ENCODE measurements around the gene GPR18. TPM values are rescaled to one million over a fixed set of nuclear protein-coding genes. Genes with fewer than 3 reads are reported as not detected.
"Not testable (repeated sequence)": the region's sequence is repeated elsewhere in the genome, so short reads cannot be mapped to it uniquely, and the experiment has no call there.

Gene GPR18
- total RNA-seq, 1 donor from 2014 or later, result 2.9 TPM

DNA sequence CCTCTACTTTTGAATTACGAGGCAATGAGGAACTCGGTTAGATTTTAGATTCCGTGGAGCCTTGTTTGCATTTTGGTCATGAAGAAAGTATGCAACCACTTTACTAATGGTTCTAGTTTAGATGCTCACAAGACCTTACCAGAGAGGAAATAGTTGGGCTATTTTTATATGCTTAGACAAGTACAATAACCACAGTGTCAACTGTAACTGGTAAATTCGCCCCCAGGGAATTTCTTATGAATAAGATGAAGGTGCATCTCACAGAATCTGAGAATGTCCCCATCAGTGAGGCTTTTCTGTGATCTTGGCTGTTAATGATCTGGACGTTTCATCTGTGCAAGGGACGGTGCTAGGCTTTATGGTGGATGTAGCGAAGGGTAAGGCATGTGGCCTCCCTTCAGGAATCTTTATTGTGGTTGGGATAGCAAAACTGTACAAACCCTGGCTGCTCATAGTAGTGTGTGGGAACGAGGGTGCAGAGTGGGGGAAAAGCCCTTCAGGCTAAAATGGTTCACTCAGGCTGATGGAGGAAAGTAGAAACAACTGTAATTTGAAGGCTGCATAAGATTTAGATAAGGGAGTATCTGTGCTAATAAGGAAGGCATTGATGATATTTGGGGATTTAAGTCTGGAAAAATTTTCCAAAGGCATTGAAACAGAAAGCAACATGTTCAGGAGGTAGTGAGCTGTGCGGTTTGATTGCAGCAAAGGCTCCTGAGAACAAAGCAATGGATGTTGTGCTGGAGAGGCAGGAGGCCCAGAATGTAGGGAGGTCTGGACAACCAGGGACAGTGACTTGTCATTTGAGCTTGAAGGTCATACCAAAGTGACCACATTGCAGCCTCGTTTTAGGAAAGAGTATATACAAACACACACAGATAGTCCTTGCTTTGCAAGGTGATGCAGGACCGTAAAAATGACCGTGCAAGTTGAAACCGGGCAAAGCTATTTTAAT, 29.2 kb downstream of the GPR18 start:
- DNase-seq (ENCODE audit: low spot score), result peak; percentile 27

GRCh38 chr13:99227909-99228688, 30.1 kb downstream of the GPR18 start:
- DNase-seq (ENCODE audit: low spot score), result no peak

- DNase-seq (ENCODE audit: low spot score), result no peak
Measured at GRCh38 chr13:99227331-99227900, 30.8 kb downstream of the GPR18 start.

- DNase-seq (ENCODE audit: low spot score), result no peak
Measured at GRCh38 chr13:99226513-99226912, 31.7 kb downstream of the GPR18 start.

- DNase-seq (ENCODE audit: low spot score), result no peak
Measured at GRCh38 chr13:99225078-99225477, 33.1 kb downstream of the GPR18 start.

GRCh38 chr13:99224021-99224420, 34.2 kb downstream of the GPR18 start:
- DNase-seq (ENCODE audit: low spot score), result no peak

DNA sequence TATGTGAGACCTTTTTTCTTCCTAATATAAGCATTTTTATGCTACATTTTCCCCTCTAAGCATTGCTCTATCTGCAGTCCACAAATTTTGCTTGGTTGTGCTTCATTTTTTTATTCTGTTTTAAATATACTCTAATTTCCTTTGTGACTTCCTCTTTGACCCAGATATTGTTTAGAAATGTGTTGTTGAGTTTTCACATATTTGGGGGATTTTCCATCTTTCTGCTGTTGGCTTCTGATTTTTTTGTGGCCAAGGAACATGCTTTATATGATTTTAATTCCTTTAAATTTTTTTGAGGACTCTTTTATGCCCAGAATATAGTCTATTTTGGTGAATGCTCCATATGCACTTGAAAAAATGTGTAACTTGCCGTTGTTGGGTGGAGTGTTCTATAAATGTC, 34.6 kb downstream of the GPR18 start:
- no peak for DNase-seq (ENCODE audit: low spot score)

GRCh38 chr13:99221567-99222239, 36.5 kb downstream of the GPR18 start:
- DNase-seq (ENCODE audit: low spot score), result no peak

DNA sequence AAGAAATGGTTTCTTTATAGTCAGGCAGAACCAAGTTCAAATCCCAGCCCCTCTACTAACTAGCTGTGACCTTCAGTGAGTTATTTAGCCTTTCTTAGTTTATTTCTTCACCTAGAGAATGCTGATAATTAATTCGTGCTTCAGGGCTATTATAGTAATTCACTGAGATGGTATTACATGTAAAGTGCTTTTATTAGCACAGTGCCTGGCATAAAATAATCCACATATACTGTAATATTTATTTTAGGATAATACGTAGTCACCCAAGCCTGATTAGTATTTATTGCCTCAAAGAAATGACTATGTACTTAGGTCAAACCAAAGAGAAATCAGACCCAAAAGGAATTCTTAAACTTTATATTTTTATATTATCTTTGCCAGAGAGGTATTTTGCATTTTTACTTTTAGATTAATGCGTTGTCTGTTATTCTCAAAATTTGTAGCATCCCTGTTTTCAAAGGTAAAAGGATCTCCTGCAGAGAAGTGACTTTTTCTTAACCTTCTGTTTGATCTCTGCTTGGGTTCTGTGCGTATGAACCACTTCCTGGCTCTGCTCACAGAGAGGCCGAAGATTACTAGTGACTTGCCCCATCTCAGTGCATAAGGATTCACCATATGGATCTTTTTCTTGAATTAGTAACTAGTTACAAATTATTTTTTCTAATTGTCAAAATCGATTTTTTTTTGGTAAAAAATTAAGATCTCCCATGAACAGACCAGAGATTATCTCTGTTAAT, 37.8 kb downstream of the GPR18 start:
- no peak for DNase-seq (ENCODE audit: low spot score)

GRCh38 chr13:99218969-99219368, 39.2 kb downstream of the GPR18 start:
- no peak for DNase-seq (ENCODE audit: low spot score)

DNA sequence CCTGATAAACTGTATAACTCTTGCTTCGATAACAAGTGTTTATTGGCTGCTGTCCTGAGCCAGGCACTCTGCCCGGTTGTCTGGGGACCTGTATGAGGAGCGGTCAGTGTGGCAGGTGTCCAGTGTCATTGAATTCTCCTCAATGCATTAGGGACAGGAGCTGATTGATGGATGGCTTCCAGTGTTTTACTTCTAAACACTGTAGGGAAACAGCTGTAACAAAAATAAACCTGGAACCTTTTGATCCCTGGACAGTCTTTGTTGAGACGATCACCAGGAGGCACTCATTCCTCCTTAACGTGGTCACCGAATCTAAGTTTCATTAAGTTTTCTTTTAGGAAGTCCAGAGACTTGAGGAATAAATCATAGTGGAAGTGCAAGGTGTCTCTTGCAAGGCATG, 39.6 kb downstream of the GPR18 start:
- DNase-seq (ENCODE audit: low spot score), result no peak

DNA sequence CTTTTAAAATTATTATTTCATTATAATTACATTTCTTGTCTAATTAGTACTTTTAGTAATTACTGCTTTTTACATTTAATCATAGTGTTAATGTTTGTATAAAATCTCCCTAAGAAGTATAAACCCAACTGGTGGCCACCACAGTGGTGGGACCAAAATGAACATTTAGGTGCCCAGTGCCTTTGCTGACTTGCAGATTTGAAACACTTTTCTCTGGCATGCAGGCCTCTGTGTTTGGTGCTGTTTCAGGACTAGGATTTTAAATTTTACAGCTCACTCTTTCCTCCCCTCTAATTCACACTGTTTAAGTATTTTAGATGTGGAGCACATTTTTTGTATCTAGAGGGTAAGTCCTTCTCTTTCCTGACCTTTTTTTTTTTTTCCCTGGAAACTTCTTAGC, 40.1 kb downstream of the GPR18 start:
- DNase-seq (ENCODE audit: low spot score), result no peak

DNA sequence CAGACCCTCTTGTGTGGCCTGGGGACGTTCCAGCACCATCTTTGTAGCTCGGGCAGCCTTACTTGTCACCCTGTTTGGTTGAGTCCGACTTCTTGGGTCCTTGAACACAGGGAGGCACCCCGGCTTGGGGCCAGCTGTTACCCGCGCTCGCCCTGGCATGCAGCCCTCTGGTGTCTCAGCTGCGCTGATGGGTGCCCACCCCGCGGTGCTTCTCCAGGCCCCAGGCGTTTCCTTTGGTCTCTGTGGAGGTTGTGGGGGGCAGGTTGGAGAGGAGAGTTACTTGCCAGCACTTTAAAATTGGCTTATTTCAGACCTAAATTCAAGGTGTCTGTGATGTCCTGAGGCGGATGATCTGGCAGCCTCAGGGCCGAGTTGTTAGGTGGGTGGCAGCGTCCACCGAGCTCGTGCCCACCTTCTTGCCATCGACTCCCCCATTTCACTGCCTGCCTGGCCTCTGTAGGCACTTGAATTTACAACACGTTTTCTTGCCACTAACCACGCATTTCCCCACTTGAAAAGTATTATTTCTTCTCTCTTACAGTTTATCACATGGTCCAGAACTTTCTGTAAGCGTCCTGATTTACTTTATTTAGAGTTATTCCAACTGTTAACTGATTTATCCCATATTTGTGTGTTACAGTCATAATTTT, 40.6 kb downstream of the GPR18 start:
- no peak for DNase-seq (ENCODE audit: low spot score)

GRCh38 chr13:99215184-99215830, 42.9 kb downstream of the GPR18 start:
- no peak for DNase-seq (ENCODE audit: low spot score)

GRCh38 chr13:99214731-99215130, 43.4 kb downstream of the GPR18 start:
- DNase-seq (ENCODE audit: low spot score), result no peak

DNA sequence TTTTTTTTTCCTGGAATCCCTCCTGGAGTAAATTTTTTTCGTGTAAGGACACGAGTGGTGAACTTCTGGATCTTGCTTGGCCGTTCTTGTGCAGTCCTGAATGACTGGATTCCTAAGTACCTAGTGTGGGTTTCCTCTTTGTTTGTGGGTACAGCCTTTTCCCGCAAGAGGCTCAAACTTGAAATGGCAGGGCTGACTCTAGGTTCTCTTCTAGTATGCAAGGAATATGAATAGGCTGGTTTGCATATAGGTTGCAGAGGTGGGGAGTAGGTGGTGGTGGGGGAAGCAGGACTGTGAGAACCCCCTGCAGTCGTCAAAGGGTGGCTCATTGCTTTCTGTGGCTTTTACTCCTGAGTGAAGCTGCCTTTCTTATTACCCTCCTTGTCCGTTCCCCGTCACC, 43.9 kb downstream of the GPR18 start:
- no peak for DNase-seq (ENCODE audit: low spot score)

- no peak for DNase-seq (ENCODE audit: low spot score)
Measured at GRCh38 chr13:99211421-99212035, 46.7 kb downstream of the GPR18 start.

DNA sequence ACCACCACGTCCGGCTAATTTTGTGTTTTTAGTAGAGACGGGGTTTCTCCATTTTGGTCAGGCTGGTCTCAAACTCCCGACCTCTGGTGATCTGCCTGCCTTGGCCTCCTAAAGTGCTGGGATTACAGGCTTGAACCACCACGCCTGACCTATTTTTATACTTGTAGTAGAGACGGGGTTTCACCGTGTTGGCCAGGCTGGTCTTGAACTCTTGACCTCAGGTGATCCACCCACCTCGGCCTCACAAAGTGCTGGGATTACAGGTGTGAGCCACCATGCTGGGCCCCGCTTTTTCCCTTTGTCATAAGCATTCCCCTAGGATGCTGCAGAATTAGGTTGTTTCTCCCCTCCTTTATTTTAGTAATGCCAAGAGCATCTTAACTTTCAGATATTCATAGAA, 47.6 kb downstream of the GPR18 start:
- not testable (repeated sequence) for DNase-seq (ENCODE audit: low spot score)

GRCh38 chr13:99208845-99209527, 49.2 kb downstream of the GPR18 start:
- no peak for DNase-seq (ENCODE audit: low spot score)

All from umbilical cord (tissue), 2 donors.